ENCODE data around the gene ZMIZ1. TPM values are rescaled to one million over a fixed set of nuclear protein-coding genes. Genes with fewer than 3 reads are reported as not detected.

The ZMIZ1 gene
- total and polyA plus RNA-seq, 2 experiments from 2014 or later, result 9.2 to 30.9 TPM

- no peaks in the 10 kb centered on the region for H3K27me3 ChIP-seq (ENCODE audit: insufficient read depth)
- Mint-ChIP-seq H3K4me1 (peaks cover 72% of the 10 kb centered on the region), H3K27ac (peak overlapping the region; percentile 77), H3K4me3 (no peak overlapping the region), H3K36me3 (ENCODE audit: low read depth) (peaks cover 20% of the 10 kb centered on the region), H3K9me3 (no peaks in the 10 kb centered on the region; the same call in 2 of the 3 replicates), H3K27me3 (ENCODE audit: insufficient read depth, low read depth, poor library complexity) (peaks cover 19% of the 10 kb centered on the region)
- H2AFZ ChIP-seq, result no peak overlapping the region
- peaks cover 35% of the 10 kb centered on the region for H3K4me1 ChIP-seq (ENCODE audit: insufficient read depth)
- no peak for TF ChIP-seq CREB1 (CRISPR knock-in tag; IDR thresholded peaks at IDR 0.05; ENCODE audit: low read depth)
- TF ChIP-seq ZNF331 (CRISPR knock-in tag; IDR thresholded peaks at IDR 0.05; ENCODE audit: low read depth), result no peak
- no peak for TF ChIP-seq NANOG (IDR thresholded peaks at IDR 0.05; ENCODE audit: borderline replicate concordance)
- no peak for TF ChIP-seq REST (IDR thresholded peaks at IDR 0.05; ENCODE audit: unreplicated experiment)
- no peak for TF ChIP-seq STAT1 (IDR thresholded peaks at IDR 0.05; ENCODE audit: unreplicated experiment)
- TF ChIP-seq ZNF114 (CRISPR knock-in tag; IDR thresholded peaks at IDR 0.05), result no peak
- TF ChIP-seq ETS1 (IDR thresholded peaks at IDR 0.05), result no peak
- TF ChIP-seq POLR2AphosphoS5 (IDR thresholded peaks at IDR 0.05; ENCODE audit: low read depth), result no peak
- TF ChIP-seq JUNB (IDR thresholded peaks at IDR 0.05; ENCODE audit: unreplicated experiment), result no peak
- TF ChIP-seq CTCF (conservative IDR thresholded peaks at IDR 0.05; ENCODE audit: low read depth in 2 of 2), result no peak
- no peak for TF ChIP-seq EZH2phosphoT487 (IDR thresholded peaks at IDR 0.05; ENCODE audit: unreplicated experiment)
- TF ChIP-seq ZNF462 (CRISPR knock-in tag; IDR thresholded peaks at IDR 0.05), result no peak
- 0 out of 2 replicates have a peak overlapping the region, but pooled peaks have one; percentile 50 for H3K27ac ChIP-seq (ENCODE audit: low read depth)
- no peak overlapping the region for H3K4me3 ChIP-seq
- no peak overlapping the region for H3K4me2 ChIP-seq
- DNase-seq (ENCODE audit: low spot score), result no peak
- ATAC-seq, result no peak
- H3K9me2 ChIP-seq (ENCODE audit: insufficient read depth), result no peaks in the 10 kb centered on the region
- peaks cover 30% of the 10 kb centered on the region for H3K79me2 ChIP-seq (replicated peaks; ENCODE audit: insufficient read depth)
- H4K20me1 ChIP-seq (replicated peaks; ENCODE audit: insufficient read depth), result no peaks in the 10 kb centered on the region
- H3F3A ChIP-seq (replicated peaks; ENCODE audit: low read depth), result no peaks in the 10 kb centered on the region
- H3K36me3 ChIP-seq (ENCODE audit: insufficient read depth), result no peaks in the 10 kb centered on the region
These were observed 70.5 kb downstream of the ZMIZ1 start for GRCh38 chr10:79139124-79139835.

Measured in GM23338 (cell line).